Ureter (tissue), 1 donor: ENCODE measurements around the gene NCOA6. TPM values are rescaled to one million over a fixed set of nuclear protein-coding genes. Genes with fewer than 3 reads are reported as not detected.

Experiments used
- DNase-seq: peaks from one replicate; pipeline ENCODE4 v3.0.0-alpha.2; 2020; ENCODE audit warnings: low spot score
- total RNA-seq: library from RNA; stranded (reverse); gene quantifications from one replicate; pipeline ENCODE4 v1.2.4, GENCODE V29; 2023
- donor health status: DM: yes; HTN: yes; CAD: no.

The NCOA6 gene
- total RNA-seq, 1 donor from 2014 or later: 40.7 TPM

GRCh38 chr20:34704177-34705007, 121.1 kb downstream of the NCOA6 start, which contains the start of gene TP53INP2:
Gene TP53INP2, plus strand, starts transcription at chr20:34704344. Its CDS starts 4,396 bp downstream, at chr20:34708740.
- DNase-seq: peak; percentile 92

GRCh38 chr20:34703424-34704176, 121.9 kb downstream of the NCOA6 start:
- peak; percentile 54 for DNase-seq

GRCh38 chr20:34703061-34703423, 122.4 kb downstream of the NCOA6 start:
- no peak for DNase-seq

GRCh38 chr20:34701405-34702085, 123.9 kb downstream of the NCOA6 start:
- no peak for DNase-seq

- no peak for DNase-seq
These were observed 132.0 kb downstream of the NCOA6 start for GRCh38 chr20:34693414-34693813.

GRCh38 chr20:34691838-34692237, 133.6 kb downstream of the NCOA6 start:
- no peak for DNase-seq

- no peak for DNase-seq
These were observed 136.0 kb downstream of the NCOA6 start for GRCh38 chr20:34689486-34689885.

GRCh38 chr20:34683667-34684066, 141.8 kb downstream of the NCOA6 start:
- DNase-seq: no peak

GRCh38 chr20:34680586-34681175, 144.8 kb downstream of the NCOA6 start:
- DNase-seq: no peak

- DNase-seq: peak; percentile 96
These were observed 148.6 kb downstream of the NCOA6 start, which contains the start of gene PIGU for GRCh38 chr20:34676642-34677373. Gene PIGU, minus strand, starts transcription at chr20:34677092. Its CDS starts 7 bp downstream, at chr20:34677085.

GRCh38 chr20:34675993-34676641, 149.3 kb downstream of the NCOA6 start:
- no peak for DNase-seq

- no peak for DNase-seq
These were observed 149.9 kb downstream of the NCOA6 start for GRCh38 chr20:34675561-34675960.

GRCh38 chr20:34673412-34673811, 152.0 kb downstream of the NCOA6 start:
- DNase-seq: no peak

GRCh38 chr20:34669094-34669493, 156.4 kb downstream of the NCOA6 start:
- no peak for DNase-seq

Other genes with a start within 250 kb of the NCOA6 start
- gene PIGU, start 148.6 kb downstream of the NCOA6 start, total RNA-seq: 33.5 TPM
- 31.9 TPM for gene TP53INP2, start 121.3 kb downstream of the NCOA6 start, total RNA-seq
- gene GGT7, start 47.2 kb upstream of the NCOA6 start, total RNA-seq: 27.3 TPM
- 45.8 TPM for gene ACSS2, start 51.0 kb upstream of the NCOA6 start, total RNA-seq
- 56.6 TPM for gene GSS, start 130.2 kb upstream of the NCOA6 start, total RNA-seq
- 1.4 TPM for gene MYH7B, start 130.2 kb upstream of the NCOA6 start, total RNA-seq